Heart left ventricle (tissue), 13 donors: ENCODE measurements around the gene RAI1.

Source experiments
- POLR2A ChIP-seq, 2 donors: fragments of 450-650 bp; IDR thresholded peaks; one replicate each; pipeline ENCODE4 v1.6.1; 2017; ENCODE audit warnings: antibody characterized with exemption in 2 of 2, mild to moderate bottlenecking in 2 of 2, moderate library complexity in 2 of 2
- TF ChIP-seq, protein P1 (sequence below), 12 donors: fragments of 200-600 bp; sonication (generic) in 4 of 12; IDR thresholded peaks; one replicate each; pipeline versions ENCODE4 v1.5.0 to v1.8.0; 2018 to 2022; ENCODE audit warnings: antibody characterized with exemption in 12 of 12, mild to moderate bottlenecking in 5 of 12
- donor health status: ischemic (EF 13 %, LVEDD 7.1; RV severe dilation, severe dysfunction).
- donor health status: DM: no; HTN: yes; CAD: no.
- donor health status: DM: no; HTN: no; CAD: no.
- donor health status: ischemic (EF 25% LVEDD 6.9; RV normal size, moderate dysfunction).
- donor health status: ischemic (EF 25% LVEDD 5.7; RV mildly dilated, moderate dysfunction).
- donor health status: ischemic (EF 35%, LVEDD 5.7; RV mildly dilated, moderate dysfunction).
- donor health status: nonischemic (EF 11% LVEDD 7.7; RV severe dilation, severe dysfunction).
- donor health status: DM: yes; HTN: yes; CAD: no.
- donor health status: PGD.
- donor health status: ischemic (EF 29% LVEDD 5.4; RV normal size, mild dysfunction).
- donor health status: nonischemic (EF 23%, LVEDD 6.1; RV moderate dilation, normal function).

DNA sequence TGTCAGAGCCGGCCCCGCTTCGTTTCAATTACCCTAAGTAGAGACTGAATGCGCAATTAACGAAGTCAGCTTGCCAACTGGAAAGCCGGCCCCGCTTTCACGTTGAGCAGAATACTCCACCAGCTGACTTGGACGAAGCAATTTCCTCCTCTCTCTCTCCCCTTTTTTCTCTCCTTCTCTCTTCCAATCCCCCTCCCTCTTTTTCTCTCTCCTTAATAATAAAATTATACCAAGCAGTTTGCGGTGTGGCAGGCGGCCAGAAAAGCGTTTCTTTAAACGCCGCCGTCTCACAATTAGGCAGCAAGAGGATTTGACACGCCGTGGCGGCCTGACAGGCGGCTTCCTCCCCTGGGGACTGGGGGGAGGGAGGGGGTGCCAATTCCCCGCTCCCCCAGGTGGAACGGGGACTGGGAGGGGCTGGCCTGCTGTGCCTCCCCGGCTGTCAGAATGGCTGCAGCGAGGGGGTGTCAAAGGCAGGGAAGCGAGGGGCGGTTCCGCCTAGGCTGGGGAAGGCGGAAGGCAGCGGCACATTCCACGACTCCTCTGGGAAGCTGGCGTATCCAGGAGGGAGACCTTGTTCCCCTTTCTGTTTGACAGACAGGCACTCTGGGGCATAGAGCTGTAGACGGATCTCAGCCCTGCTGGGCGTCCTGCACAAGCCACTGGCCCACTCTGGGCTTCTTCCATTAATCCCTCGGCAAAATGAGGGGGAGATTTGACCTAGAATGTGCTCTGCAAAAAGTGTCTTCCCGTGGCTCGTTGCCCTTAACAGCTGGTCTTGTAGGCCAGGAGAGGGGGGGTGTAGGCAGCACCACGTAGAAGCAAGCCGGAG is 102.8 kb downstream of the RAI1 start:
- TF ChIP-seq POLR2A (IDR thresholded peaks at IDR 0.05) = no peak
- TF ChIP-seq, protein P1, sequence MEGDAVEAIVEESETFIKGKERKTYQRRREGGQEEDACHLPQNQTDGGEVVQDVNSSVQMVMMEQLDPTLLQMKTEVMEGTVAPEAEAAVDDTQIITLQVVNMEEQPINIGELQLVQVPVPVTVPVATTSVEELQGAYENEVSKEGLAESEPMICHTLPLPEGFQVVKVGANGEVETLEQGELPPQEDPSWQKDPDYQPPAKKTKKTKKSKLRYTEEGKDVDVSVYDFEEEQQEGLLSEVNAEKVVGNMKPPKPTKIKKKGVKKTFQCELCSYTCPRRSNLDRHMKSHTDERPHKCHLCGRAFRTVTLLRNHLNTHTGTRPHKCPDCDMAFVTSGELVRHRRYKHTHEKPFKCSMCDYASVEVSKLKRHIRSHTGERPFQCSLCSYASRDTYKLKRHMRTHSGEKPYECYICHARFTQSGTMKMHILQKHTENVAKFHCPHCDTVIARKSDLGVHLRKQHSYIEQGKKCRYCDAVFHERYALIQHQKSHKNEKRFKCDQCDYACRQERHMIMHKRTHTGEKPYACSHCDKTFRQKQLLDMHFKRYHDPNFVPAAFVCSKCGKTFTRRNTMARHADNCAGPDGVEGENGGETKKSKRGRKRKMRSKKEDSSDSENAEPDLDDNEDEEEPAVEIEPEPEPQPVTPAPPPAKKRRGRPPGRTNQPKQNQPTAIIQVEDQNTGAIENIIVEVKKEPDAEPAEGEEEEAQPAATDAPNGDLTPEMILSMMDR (IDR thresholded peaks at IDR 0.05) = no peak
